Coronary artery (tissue), 2 donors: ENCODE measurements around the gene TMEM207.

Experiments used
- DNase-seq: peaks from one replicate; pipeline ENCODE4 v3.0.0-alpha.2; 2017; ENCODE audit warnings: low spot score
- H3K27ac ChIP-seq, 2 donors: fragments of 200-600 bp; sonication (generic); one replicate each; pipeline ENCODE4 v1.5.1; 2016 to 2019
- H3K4me3 ChIP-seq: fragments of 200-600 bp; sonication (generic); 2 replicates; pipeline ENCODE4 v1.5.1; 2016; ENCODE audit warnings: mild to moderate bottlenecking, moderate library complexity
- TF ChIP-seq, protein P1 (sequence below): fragments of 200-600 bp; sonication (generic); IDR thresholded peaks from one replicate; pipeline ENCODE4 v1.5.1; 2019; ENCODE audit warnings: antibody characterized with exemption

TMEM207 gene

DNA sequence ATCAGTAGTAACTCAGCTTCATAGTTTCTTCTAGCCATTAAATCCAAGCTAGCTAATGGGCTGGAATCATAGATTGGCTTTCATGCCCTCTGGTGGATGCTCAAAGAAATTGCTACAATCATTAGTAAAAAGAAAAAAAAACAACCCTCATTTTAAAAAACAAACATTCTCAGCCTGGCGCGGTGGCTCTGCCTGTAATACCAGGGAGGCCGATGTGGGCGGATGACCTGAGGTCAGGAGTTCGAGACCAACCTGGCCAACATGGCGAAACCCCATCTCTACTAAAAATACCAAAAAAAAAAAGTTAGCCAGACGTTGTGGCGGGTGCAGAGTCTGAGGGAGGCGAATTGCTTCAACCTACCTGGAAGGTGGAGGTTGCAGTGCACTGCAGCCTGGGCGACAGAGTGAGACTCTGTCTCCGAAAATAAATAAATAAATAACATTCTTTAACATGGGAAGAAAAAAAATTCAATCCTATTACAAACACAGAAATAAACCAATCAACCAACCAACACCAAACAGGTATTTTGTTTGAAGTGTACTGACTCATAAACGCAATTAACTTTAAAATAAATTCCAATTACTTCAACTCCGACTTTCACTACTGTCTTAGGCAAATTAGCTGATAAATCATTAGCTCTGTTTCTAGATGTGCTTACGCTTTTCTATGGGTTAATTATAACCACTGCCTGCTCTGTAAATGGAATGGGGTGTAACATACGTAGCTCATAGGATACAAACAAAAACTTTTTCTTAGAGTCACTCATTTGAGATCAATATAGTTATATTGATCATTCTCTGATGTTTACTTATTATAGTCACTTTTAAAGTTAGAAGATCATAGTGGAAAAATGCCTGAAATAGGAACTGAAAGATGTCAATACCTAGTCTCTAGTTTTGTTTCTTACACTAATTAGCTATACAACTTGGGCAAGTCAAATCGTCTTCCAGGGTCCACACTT is 24.9 kb downstream of the TMEM207 start:
- DNase-seq = no peak
- Histone ChIP-seq H3K4me3 (no peak overlapping the region), H3K27ac (no peak overlapping the region)
- TF ChIP-seq, protein P1, sequence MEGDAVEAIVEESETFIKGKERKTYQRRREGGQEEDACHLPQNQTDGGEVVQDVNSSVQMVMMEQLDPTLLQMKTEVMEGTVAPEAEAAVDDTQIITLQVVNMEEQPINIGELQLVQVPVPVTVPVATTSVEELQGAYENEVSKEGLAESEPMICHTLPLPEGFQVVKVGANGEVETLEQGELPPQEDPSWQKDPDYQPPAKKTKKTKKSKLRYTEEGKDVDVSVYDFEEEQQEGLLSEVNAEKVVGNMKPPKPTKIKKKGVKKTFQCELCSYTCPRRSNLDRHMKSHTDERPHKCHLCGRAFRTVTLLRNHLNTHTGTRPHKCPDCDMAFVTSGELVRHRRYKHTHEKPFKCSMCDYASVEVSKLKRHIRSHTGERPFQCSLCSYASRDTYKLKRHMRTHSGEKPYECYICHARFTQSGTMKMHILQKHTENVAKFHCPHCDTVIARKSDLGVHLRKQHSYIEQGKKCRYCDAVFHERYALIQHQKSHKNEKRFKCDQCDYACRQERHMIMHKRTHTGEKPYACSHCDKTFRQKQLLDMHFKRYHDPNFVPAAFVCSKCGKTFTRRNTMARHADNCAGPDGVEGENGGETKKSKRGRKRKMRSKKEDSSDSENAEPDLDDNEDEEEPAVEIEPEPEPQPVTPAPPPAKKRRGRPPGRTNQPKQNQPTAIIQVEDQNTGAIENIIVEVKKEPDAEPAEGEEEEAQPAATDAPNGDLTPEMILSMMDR = peak; percentile 52

- no peak for DNase-seq
- TF ChIP-seq, protein P1 = no peak
- Histone ChIP-seq H3K27ac (no peak overlapping the region), H3K4me3 (no peak overlapping the region)
Observed at GRCh38 chr3:190424108-190424477, 25.6 kb downstream of the TMEM207 start.

DNA sequence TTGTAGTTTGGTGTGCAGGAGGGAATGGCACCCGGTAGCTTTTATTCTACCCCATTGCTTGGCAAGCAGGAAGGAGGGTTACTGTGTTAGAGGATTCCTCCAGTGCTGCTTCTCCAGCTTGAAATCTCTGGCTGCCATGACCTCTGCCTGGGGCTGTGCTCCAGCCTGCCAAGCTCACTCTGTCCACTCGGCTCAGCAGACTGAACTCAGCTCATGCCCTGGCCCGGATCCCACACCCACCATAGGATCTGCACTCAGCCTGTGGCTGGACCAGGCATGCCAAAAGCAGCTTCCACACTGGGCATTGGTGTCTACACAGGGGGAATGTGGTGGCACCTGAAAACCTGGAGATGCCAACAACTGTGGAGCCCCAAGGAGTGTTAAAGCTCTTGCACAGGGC is 35.4 kb downstream of the TMEM207 start:
- Histone ChIP-seq H3K27ac (no peak overlapping the region), H3K4me3 (no peak overlapping the region)
- TF ChIP-seq, protein P1 = no peak
- no peak for DNase-seq

DNA sequence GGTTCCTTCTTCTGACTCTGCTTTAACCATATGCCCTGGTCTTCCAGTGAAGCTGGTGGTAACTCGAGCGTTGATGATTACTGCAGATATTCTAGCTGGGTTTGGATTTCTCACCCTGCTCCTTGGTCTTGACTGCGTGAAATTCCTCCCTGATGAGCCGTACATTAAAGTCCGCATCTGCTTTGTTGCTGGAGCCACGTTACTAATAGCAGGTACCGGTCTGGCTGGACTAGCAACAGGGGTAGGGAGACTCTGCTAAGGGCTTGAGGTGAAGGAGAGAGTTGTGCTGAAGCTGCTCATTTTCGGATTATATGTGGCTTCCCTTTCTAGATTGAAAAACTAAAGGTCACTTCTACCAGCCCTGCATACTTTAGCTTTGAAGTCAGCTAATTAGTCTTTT is 45.0 kb downstream of the TMEM207 start:
- Histone ChIP-seq H3K4me3 (no peak overlapping the region), H3K27ac (no peak overlapping the region)
- DNase-seq = no peak
- TF ChIP-seq, protein P1 = no peak

- H3K4me3 ChIP-seq = no peak overlapping the region
- TF ChIP-seq, protein P1 = no peak
- DNase-seq = no peak
- no peak overlapping the region for H3K27ac ChIP-seq
Observed at GRCh38 chr3:190401963-190402362, 47.7 kb downstream of the TMEM207 start.

DNA sequence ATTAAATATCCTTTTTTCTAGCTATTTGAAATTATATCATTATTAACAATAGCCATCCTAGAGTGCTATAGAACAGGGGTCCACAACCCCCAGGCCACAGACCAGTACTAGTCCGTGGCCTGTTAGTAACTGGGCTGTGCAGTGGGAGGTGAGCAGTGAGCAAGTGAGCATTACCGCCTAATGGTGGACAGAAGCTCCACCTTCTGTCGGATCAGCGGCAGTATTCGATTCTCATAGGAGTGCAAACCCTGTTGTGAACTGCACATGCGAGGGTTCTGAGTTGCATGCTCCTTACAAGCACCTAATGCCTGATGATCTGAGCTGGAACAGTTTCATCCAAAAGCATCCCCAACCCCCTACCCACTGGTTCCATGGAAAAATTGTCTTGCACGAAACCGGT is 50.0 kb downstream of the TMEM207 start:
- DNase-seq = no peak
- TF ChIP-seq, protein P1 = no peak
- H3K27ac ChIP-seq = no peak overlapping the region
- H3K4me3 ChIP-seq = no peak overlapping the region

- no peak for DNase-seq
- no peak overlapping the region for H3K27ac ChIP-seq
- TF ChIP-seq, protein P1 = no peak
- H3K4me3 ChIP-seq = no peak overlapping the region
Observed at GRCh38 chr3:190397889-190398288, 51.8 kb downstream of the TMEM207 start.
